GM18951 (cell line): ENCODE results near the gene TUBB2B.
"Not testable (repeated sequence)": the region's sequence is repeated elsewhere in the genome, so short reads cannot be mapped to it uniquely, and the experiment has no call there.

ENCODE experiments used
- POLR2A ChIP-seq: IDR thresholded peaks from 4 replicates; pipeline ENCODE4 v1.6.1; 2011; ENCODE audit warnings: mild to moderate bottlenecking; ENCODE audit not compliant: insufficient read length, insufficient read depth; ENCODE audit errors: extremely low read depth
- in situ Hi-C: fragments of 300-500 bp; cut with MboI; formaldehyde crosslinking; loops from one replicate; pipeline ENCODE4 v1.12.0; 2022; ENCODE audit warnings: low sequenced_read_pairs, mixed read lengths, inconsistent platforms; ENCODE audit not compliant: unreplicated experiment

Gene TUBB2B

GRCh38 chr6:3251462-3252314, 24.2 kb upstream of the TUBB2B start:
- in situ Hi-C loops: loop anchor here (10.0 kb wide), 1 partner anchor 127 kb away; no protein-coding TSS in a partner anchor

GRCh38 chr6:3250231-3250675, 22.8 kb upstream of the TUBB2B start:
- TF ChIP-seq POLR2A: no peak
- in situ Hi-C loops: loop anchor here (10.0 kb wide), 1 partner anchor 125 kb away; no protein-coding TSS in a partner anchor

More at GRCh38 chr6:3251462-3252314, 24.2 kb upstream of the TUBB2B start:
- no peak for TF ChIP-seq POLR2A

- in situ Hi-C loops: loop anchor here (10.0 kb wide), 1 partner anchor 125 kb away; no protein-coding TSS in a partner anchor
- TF ChIP-seq POLR2A: no peak
Observed at GRCh38 chr6:3249821-3250220, 22.4 kb upstream of the TUBB2B start.

- in situ Hi-C loops: no loop called here
Observed at GRCh38 chr6:3247255-3248146, 20.0 kb upstream of the TUBB2B start.

GRCh38 chr6:3245216-3245615, 17.8 kb upstream of the TUBB2B start:
- no peak for TF ChIP-seq POLR2A
- in situ Hi-C loops: no loop called here

More at GRCh38 chr6:3247255-3248146, 20.0 kb upstream of the TUBB2B start:
- TF ChIP-seq POLR2A: no peak

GRCh38 chr6:3244832-3245161, 17.3 kb upstream of the TUBB2B start:
- in situ Hi-C loops: not testable (repeated sequence)

- in situ Hi-C loops: no loop called here
- TF ChIP-seq POLR2A: no peak
Observed at GRCh38 chr6:3244003-3244831, 16.8 kb upstream of the TUBB2B start.

- TF ChIP-seq POLR2A: no peak
- in situ Hi-C loops: no loop called here
Observed at GRCh38 chr6:3242768-3243167, 15.3 kb upstream of the TUBB2B start.

- in situ Hi-C loops: not testable (repeated sequence)
Observed at GRCh38 chr6:3241745-3242144, 14.3 kb upstream of the TUBB2B start.

GRCh38 chr6:3240595-3240994, 13.1 kb upstream of the TUBB2B start:
- TF ChIP-seq POLR2A: no peak
- in situ Hi-C loops: no loop called here

GRCh38 chr6:3239110-3239830, 11.8 kb upstream of the TUBB2B start:
- in situ Hi-C loops: no loop called here
- TF ChIP-seq POLR2A: no peak
